ENCODE measurements around the gene BCL2L15.

DNA sequence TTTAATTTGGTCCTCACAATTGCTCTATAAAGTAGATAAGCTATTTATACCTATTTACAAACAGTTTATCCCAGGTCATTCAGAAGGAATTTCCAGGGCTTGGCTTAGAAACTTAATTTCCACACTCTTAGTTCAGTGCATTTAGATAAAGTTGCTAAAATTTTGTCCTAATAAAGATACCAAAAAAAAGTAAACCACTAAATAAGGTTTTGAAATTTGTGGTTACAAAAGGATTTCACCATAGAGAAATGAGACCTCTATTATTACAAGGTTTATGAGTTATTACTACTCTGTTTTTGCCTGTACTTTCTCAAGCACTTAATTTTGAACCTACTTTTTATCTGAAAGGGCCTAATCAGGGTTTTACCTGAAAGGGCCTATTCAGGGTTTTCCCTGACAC is 38.3 kb downstream of the BCL2L15 start:
- TF ChIP-seq, protein P1, sequence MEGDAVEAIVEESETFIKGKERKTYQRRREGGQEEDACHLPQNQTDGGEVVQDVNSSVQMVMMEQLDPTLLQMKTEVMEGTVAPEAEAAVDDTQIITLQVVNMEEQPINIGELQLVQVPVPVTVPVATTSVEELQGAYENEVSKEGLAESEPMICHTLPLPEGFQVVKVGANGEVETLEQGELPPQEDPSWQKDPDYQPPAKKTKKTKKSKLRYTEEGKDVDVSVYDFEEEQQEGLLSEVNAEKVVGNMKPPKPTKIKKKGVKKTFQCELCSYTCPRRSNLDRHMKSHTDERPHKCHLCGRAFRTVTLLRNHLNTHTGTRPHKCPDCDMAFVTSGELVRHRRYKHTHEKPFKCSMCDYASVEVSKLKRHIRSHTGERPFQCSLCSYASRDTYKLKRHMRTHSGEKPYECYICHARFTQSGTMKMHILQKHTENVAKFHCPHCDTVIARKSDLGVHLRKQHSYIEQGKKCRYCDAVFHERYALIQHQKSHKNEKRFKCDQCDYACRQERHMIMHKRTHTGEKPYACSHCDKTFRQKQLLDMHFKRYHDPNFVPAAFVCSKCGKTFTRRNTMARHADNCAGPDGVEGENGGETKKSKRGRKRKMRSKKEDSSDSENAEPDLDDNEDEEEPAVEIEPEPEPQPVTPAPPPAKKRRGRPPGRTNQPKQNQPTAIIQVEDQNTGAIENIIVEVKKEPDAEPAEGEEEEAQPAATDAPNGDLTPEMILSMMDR (conservative IDR thresholded peaks at IDR 0.05; ENCODE audit: low read depth, low read length) = no peak
- TF ChIP-seq EZH2 (IDR thresholded peaks at IDR 0.05; ENCODE audit: borderline replicate concordance, low read depth, low read length, poor library complexity, severe bottlenecking) = no peak

Measured in A673 (cell line).